Measurements from ENCODE around the gene TMEM219. TPM values are rescaled to one million over a fixed set of nuclear protein-coding genes. Genes with fewer than 3 reads are reported as not detected.
A peak's percentile ranks its signal among the peaks of the same experiment; 100 is the strongest.

Gene TMEM219
- total and polyA plus RNA-seq, 3 experiments from 2014 or later: 36.8 to 168 (median 43.4) TPM

DNA sequence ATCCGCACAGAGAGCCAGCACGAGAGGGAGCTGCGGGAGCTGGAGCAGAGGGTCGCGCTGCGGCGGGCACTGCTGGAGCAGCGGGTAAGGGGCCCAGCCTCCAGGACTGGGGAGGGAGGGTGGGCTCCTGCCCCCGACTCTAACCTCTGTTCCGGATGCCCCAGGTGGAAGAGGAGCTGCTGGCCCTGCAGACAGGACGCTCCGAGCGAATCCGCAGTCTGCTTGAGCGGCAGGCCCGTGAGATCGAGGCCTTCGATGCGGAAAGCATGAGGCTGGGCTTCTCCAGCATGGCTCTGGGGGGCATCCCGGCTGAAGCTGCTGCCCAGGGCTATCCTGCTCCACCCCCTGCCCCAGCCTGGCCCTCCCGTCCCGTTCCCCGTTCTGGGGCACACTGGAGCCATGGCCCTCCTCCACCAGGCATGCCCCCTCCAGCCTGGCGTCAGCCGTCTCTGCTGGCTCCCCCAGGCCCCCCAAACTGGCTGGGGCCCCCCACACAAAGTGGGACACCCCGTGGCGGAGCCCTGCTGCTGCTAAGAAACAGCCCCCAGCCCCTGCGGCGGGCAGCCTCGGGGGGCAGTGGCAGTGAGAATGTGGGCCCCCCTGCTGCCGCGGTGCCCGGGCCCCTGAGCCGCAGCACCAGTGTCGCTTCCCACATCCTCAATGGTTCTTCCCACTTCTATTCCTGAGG is 29.1 kb downstream of the TMEM219 start:
- H3K4me1 Mint-ChIP-seq: peaks cover 12 to 22% (median 13%) of the 10 kb centered on the region in 3 donors
- Histone ChIP-seq H3K27me3 (ENCODE audit: insufficient read depth, low read length, poor library complexity, severe bottlenecking) (no peaks in the 10 kb centered on the region), H3K27ac (ENCODE audit: low read depth, low read length) (no peak overlapping the region), H3K36me3 (ENCODE audit: insufficient read depth, low read length) (peaks cover 7% of the 10 kb centered on the region), H3K9me3 (ENCODE audit: low read length) (no peaks in the 10 kb centered on the region), H3K4me3 (ENCODE audit: low read length) (no peak overlapping the region), H3K4me1 (ENCODE audit: insufficient read depth, low read length) (peaks cover 11% of the 10 kb centered on the region)
- no peak overlapping the region for H3K4me3 Mint-ChIP-seq
- POLR2A ChIA-PET: no interaction called here
- no peaks in the 10 kb centered on the region for H3K9me3 Mint-ChIP-seq
- peaks cover 6 to 74% (median 14%) of the 10 kb centered on the region in 3 donors for H3K36me3 Mint-ChIP-seq
- H3K27me3 Mint-ChIP-seq: no peaks in the 10 kb centered on the region
- CTCF ChIA-PET: no interaction called here
- H3K27ac Mint-ChIP-seq: peak overlapping the region in 1 of 8 donors; percentile 33
- no peak for DNase-seq

DNA sequence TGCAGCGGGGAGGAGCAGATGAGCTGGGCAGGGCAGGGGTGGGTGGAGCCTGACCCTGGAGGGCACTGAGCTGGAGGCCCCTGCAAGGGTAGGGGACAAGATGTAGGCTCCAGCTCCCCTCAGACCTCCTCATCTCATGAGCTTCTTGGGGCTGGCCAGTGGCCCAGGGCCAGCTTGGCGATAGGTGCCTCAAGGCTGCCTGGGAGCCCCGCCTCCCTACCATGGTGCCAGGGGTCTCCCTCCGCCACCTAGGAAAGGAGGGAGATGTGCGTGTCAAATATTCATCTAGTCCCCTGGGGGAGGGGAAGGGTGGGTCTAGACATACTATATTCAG is 29.7 kb downstream of the TMEM219 start:
- Mint-ChIP-seq H3K36me3 (peaks cover 6 to 74% (median 13%) of the 10 kb centered on the region in 3 donors), H3K27me3 (no peaks in the 10 kb centered on the region), H3K27ac (no peak overlapping the region), H3K9me3 (no peaks in the 10 kb centered on the region), H3K4me3 (no peak overlapping the region), H3K4me1 (peaks cover 17 to 27% (median 18%) of the 10 kb centered on the region in 3 donors)
- ChIA-PET POLR2A (no interaction called here), CTCF (no interaction called here)
- Histone ChIP-seq H3K4me1 (ENCODE audit: insufficient read depth, low read length) (peaks cover 12% of the 10 kb centered on the region), H3K4me3 (ENCODE audit: low read length) (no peak overlapping the region), H3K36me3 (ENCODE audit: insufficient read depth, low read length) (peaks cover 6% of the 10 kb centered on the region), H3K27ac (ENCODE audit: low read depth, low read length) (no peak overlapping the region), H3K27me3 (ENCODE audit: insufficient read depth, low read length, poor library complexity, severe bottlenecking) (no peaks in the 10 kb centered on the region), H3K9me3 (ENCODE audit: low read length) (no peaks in the 10 kb centered on the region)
- DNase-seq: no peak

DNA sequence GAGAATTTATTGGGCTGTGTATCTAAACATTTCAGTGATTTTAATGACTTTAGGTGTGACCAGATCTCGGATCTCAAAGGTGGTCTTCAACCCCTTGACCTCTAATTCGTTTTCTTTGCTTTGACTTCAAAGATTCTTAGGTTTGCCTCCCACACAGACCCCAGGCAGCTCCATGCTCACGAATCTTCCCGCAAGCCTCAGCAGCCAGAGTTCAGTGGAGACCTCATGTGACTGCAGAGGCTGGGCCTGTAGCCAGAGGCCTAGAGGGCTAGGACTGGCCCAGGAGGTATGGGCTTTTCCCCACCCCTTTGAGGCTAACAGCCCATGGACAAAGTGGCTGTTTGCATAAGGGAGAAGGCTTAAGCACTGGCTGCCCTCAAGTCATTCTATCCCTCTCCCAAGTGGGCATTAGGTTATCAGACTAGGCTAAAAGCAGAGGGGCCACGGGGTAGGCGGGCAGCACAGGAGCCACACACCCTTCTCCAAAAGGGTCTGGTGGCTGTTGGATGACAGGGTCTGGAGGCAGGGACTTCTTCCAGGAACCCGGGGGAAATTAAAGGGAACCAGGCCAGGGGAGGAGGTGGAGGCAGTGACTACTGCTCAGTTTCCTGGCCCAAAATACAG is 30.6 kb downstream of the TMEM219 start:
- POLR2A ChIA-PET: interaction anchor here (1.1 kb wide), 1 partner anchor 19 kb away, joined by 3 read pairs; the partner anchor contains the start of gene TAOK2
- Histone ChIP-seq H3K9me3 (ENCODE audit: low read length) (no peaks in the 10 kb centered on the region), H3K4me1 (ENCODE audit: insufficient read depth, low read length) (peaks cover 19% of the 10 kb centered on the region), H3K36me3 (ENCODE audit: insufficient read depth, low read length) (peaks cover 6% of the 10 kb centered on the region), H3K27ac (ENCODE audit: low read depth, low read length) (no peak overlapping the region), H3K4me3 (ENCODE audit: low read length) (no peak overlapping the region), H3K27me3 (ENCODE audit: insufficient read depth, low read length, poor library complexity, severe bottlenecking) (no peaks in the 10 kb centered on the region)
- H3K27me3 Mint-ChIP-seq: no peaks in the 10 kb centered on the region
- CTCF ChIA-PET: interaction anchor here (0.9 kb wide), 1 partner anchor 19 kb away, joined by 3 read pairs; the partner anchor contains the start of gene TAOK2
- peak overlapping the region in 3 of 7 donors; percentile 41 to 67 (median 57) for H3K4me3 Mint-ChIP-seq
- no peaks in the 10 kb centered on the region for H3K9me3 Mint-ChIP-seq
- peaks cover 6 to 77% (median 10%) of the 10 kb centered on the region in 3 donors for H3K36me3 Mint-ChIP-seq
- DNase-seq: no peak
- H3K4me1 Mint-ChIP-seq: peaks cover 23 to 34% (median 25%) of the 10 kb centered on the region in 3 donors
- peak overlapping the region in 2 of 8 donors; percentile 49 to 67 for H3K27ac Mint-ChIP-seq

DNA sequence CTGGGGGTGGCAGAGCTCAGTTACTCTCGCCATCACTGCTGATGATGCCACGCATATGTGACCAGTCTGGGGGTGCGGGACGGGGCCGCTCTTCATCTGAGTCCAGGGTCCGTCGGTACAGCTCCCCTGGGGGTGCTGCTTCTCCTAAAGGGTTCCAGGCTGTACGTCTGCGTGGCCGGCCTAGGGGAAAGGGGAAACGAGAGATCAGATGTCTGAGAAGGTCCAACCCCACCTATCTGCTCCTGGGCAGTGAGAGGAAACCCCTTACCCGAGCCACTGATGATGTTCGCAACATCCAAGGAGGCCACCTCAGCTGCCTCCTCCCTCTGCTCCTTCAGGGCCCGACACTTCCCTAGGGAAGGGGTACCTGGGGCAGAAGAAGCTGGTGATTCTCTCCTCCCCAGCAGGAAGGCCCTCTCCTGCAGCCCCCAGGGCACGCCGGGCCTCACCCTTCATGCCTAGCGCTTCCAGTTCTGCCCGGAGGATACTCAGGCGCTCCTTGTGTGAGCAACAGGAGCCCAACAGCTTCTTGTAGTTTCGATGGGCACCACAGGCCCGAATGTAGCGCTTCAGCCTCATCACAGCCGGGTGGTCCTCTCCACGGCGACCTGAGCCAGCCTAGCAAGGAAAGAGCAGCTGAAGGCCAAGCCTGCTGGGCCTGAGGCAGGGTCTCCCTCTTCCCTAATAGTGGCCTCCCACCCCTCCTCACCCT is 31.5 kb downstream of the TMEM219 start:
- POLR2A ChIA-PET: interaction anchor here (1.0 to 1.2 kb wide), 3 partner anchors 13 to 68 kb away, joined by 3 read pairs; partner anchors contain the start of gene TAOK2
- Mint-ChIP-seq H3K27ac (peak overlapping the region in 2 of 8 donors; percentile 90 to 99), H3K9me3 (no peaks in the 10 kb centered on the region), H3K4me3 (peak overlapping the region in 4 of 7 donors; percentile 62 to 99 (median 96)), H3K27me3 (no peaks in the 10 kb centered on the region), H3K4me1 (peaks cover 25 to 42% (median 32%) of the 10 kb centered on the region in 3 donors), H3K36me3 (peaks cover 6 to 76% (median 10%) of the 10 kb centered on the region in 3 donors)
- H3K4me1 ChIP-seq (ENCODE audit: insufficient read depth, low read length): peaks cover 19% of the 10 kb centered on the region
- CTCF ChIA-PET: interaction anchor here (0.8 to 0.9 kb wide), 2 partner anchors 20 to 39 kb away, joined by 3 read pairs; partner anchors contain the start of gene TAOK2
- no peak overlapping the region for H3K27ac ChIP-seq (ENCODE audit: low read depth, low read length)
- no peak for DNase-seq
- no peak overlapping the region for H3K4me3 ChIP-seq (ENCODE audit: low read length)
- peaks cover 6% of the 10 kb centered on the region for H3K36me3 ChIP-seq (ENCODE audit: insufficient read depth, low read length)
- H3K27me3 ChIP-seq (ENCODE audit: insufficient read depth, low read length, poor library complexity, severe bottlenecking): no peaks in the 10 kb centered on the region
- H3K9me3 ChIP-seq (ENCODE audit: low read length): no peaks in the 10 kb centered on the region

DNA sequence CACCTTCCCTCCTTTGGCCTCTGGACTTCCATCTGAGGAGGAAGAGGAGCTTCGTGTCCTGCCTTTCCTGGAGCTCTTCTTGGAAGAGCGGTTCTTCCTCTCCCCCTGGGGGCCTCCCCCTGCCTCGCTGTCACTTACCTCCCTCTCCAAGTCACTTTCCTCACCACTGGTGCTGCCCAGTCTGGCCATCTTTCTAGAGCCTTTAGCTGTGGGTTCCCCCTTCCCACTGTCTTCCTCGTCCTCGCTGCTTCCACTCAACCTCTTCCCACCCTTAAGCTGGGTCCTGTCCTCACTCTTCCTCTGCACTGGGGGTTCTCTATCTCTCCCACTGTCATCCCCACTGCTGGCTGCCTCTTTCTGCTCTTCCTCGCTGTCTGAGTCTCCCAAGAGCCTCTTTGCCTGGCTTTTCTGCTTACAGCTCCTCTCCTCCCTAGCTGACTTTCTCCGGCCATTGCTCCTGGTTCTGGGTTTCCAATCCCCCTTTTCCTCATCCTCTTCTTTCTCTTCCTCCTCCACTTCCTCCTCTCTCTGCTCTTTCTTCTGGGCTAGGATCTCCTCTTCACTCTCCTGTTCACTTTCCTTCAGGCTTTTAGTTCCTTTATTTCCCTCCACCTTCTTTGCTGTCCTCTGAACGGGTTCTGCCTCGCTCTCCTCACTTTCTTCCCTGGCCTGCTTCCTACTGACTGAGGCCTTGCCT is 32.2 kb downstream of the TMEM219 start:
- H3K36me3 ChIP-seq (ENCODE audit: insufficient read depth, low read length): peaks cover 6% of the 10 kb centered on the region
- no peak overlapping the region for H3K4me3 ChIP-seq (ENCODE audit: low read length)

DNA sequence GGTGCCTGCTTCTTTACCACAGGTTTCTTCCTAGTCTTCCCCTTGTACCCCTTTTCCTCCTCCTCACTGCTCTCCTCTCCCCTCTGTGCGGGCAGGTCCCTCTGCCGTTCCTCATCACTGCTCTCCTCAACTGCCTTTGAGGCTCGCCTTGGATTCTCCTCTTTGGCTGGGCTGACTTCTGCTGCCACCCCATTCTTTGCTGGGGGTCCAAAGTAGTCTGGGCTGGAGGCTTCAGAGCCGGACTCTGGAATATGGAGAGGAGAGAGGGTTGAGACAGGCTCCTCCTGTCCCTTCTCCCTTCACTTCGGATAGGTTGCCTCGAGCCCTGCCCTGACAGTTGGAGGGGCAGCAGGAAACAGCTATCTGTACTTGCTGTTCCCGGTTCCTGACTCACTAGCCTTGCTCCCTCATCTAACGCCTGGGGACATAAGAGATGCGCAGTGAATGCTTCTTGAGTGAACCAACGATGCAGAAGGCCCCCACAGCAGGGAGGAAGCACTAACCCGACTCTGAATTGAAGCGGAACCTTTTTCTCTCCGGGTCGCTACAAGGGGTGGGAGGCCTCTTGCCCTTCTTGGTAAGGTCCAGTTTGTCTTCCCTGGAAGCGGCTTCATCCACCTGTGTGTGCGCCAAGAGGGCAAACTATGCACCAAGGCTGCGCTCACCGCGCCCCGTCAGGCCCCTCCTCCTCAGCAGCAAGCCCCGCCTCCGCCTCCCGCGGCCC is 32.9 kb downstream of the TMEM219 start:
- H3K4me1 ChIP-seq (ENCODE audit: insufficient read depth, low read length): peaks cover 19% of the 10 kb centered on the region
- peak in 2 of 5 donors; percentile 58 to 62 for DNase-seq
- H3K27me3 ChIP-seq (ENCODE audit: insufficient read depth, low read length, poor library complexity, severe bottlenecking): no peaks in the 10 kb centered on the region
- H3K27ac ChIP-seq (ENCODE audit: low read depth, low read length): peak overlapping the region; percentile 95
- H3K9me3 Mint-ChIP-seq: no peaks in the 10 kb centered on the region
- H3K36me3 Mint-ChIP-seq: peaks cover 0 to 74% (median 8%) of the 10 kb centered on the region in 3 donors
- CTCF ChIA-PET: interaction anchor here (0.8 to 1.9 kb wide), 3 partner anchors 14 to 131 kb away, joined by 3 to 4 read pairs (median 4); partner anchors contain the start of genes CDIPT and TAOK2
- no peaks in the 10 kb centered on the region for H3K9me3 ChIP-seq (ENCODE audit: low read length)
- peak overlapping the region; percentile 96 to 99 (median 98) for H3K27ac Mint-ChIP-seq
- peak overlapping the region; percentile 83 for H3K4me3 ChIP-seq (ENCODE audit: low read length)
- peaks cover 6% of the 10 kb centered on the region for H3K36me3 ChIP-seq (ENCODE audit: insufficient read depth, low read length)
- H3K27me3 Mint-ChIP-seq: no peaks in the 10 kb centered on the region
- peaks cover 29 to 54% (median 44%) of the 10 kb centered on the region in 3 donors for H3K4me1 Mint-ChIP-seq
- POLR2A ChIA-PET: interaction anchor here (0.6 to 3.8 kb wide), 5 partner anchors 9 to 236 kb away, joined by 3 to 14 read pairs (median 4); partner anchors contain the start of genes PAGR1, TAOK2 and TMEM219
- peak overlapping the region; percentile 95 to 99 (median 96) for H3K4me3 Mint-ChIP-seq

More for the DNA sequence above, 32.2 kb downstream of the TMEM219 start:
- no peaks in the 10 kb centered on the region for H3K27me3 ChIP-seq (ENCODE audit: insufficient read depth, low read length, poor library complexity, severe bottlenecking)
- DNase-seq: no peak
- ChIA-PET POLR2A (interaction anchor here (1.0 to 3.8 kb wide), 5 partner anchors 13 to 178 kb away, joined by 3 to 14 read pairs (median 4); partner anchors contain the start of genes PAGR1, TAOK2 and TMEM219), CTCF (interaction anchor here (0.8 kb wide), 1 partner anchor 38 kb away, joined by 3 read pairs; no protein-coding TSS in a partner anchor)
- Mint-ChIP-seq H3K9me3 (no peaks in the 10 kb centered on the region), H3K4me3 (peak overlapping the region; percentile 53 to 99 (median 70)), H3K27me3 (no peaks in the 10 kb centered on the region), H3K36me3 (peaks cover 4 to 74% (median 9%) of the 10 kb centered on the region in 3 donors), H3K4me1 (peaks cover 26 to 46% (median 37%) of the 10 kb centered on the region in 3 donors), H3K27ac (peak overlapping the region; percentile 14 to 99 (median 88))
- H3K9me3 ChIP-seq (ENCODE audit: low read length): no peaks in the 10 kb centered on the region
- peaks cover 19% of the 10 kb centered on the region for H3K4me1 ChIP-seq (ENCODE audit: insufficient read depth, low read length)
- H3K27ac ChIP-seq (ENCODE audit: low read depth, low read length): no peak overlapping the region
